NB4 (cell line): ENCODE data around the gene UBE2V1.

ENCODE experiments used
- CTCF ChIP-seq: IDR thresholded peaks from one replicate; pipeline ENCODE4 v1.5.1; 2012; ENCODE audit warnings: low read depth, low read length
- POLR2A ChIP-seq: IDR thresholded peaks from 2 replicates; pipeline ENCODE4 v1.6.1; 2011; ENCODE audit warnings: mild to moderate bottlenecking; ENCODE audit not compliant: insufficient read length; ENCODE audit errors: extremely low read depth

GRCh38 chr20:50107086-50107660 is 5.8 kb downstream of the UBE2V1 start:
- TF ChIP-seq CTCF: no peak
- TF ChIP-seq POLR2A: no peak
